ENCODE results near the gene BLVRB.
A peak's percentile ranks its signal among the peaks of the same experiment; 100 is the strongest.

BLVRB gene

DNA sequence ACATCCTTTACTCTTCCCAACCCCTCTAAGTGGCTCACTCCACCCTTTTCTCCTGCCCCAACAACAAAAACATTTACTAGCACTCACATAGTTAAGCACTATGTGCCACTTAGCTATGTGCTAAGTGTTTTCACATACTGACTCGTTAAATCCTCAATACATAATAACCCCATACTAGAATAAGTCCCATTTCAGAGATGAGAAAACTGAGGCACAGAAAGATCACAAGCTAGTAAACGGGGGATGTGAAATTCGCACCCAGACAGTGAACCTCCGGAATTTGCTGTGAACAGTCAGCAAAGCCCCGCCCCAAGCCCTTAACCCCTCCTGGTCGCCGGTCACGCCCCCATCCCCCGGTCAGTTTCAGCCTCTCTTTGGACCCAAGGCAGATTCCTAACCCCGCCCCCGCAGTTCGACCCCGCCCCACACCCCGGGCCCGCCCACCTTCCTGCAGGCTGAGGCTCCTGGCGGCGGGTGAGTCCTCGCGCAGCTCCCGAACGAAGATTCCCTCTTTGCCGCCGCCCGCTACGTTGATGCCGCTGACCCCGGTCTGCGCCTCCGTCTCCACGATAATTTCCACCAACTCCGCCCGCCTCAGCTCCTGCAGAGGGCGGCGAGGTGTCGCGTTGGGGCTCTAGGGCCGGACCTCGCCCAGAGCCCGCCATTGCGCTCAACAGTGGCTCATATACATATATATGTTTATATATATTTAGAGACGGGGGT lies 62.1 kb downstream of the BLVRB start:
- DNase-seq (ENCODE audit: low read depth in 3 of 3) = peak; percentile 70 to 86 (median 72)

DNA sequence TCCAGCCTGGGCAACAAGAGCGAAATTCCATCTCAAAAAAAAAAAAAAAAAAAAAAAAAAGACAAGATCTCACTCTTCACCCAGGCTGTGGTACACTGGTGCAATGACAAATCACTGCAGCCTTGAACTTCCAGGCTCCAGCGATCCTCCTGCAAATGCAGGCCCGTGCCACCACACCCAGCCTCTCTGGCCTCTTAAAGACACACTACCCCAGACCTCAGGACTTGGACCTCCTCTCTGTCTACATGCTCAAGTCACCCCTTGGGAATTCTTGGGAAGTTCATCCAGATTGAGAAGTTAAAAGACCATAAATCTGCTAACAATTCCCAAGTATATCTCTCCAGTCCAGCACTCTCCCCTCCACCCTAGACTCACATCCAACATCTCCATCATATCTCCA lies 65.0 kb downstream of the BLVRB start:
- no peak for DNase-seq (ENCODE audit: low read depth in 3 of 3)

- DNase-seq (ENCODE audit: low read depth in 3 of 3) = peak; percentile 39 to 68 (median 65)
Measured at GRCh38 chr19:40398417-40399131, 67.0 kb downstream of the BLVRB start.

All from stimulated activated CD4-positive, alpha-beta T cell treated with anti-CD3 and anti-CD28 coated beads, TNF-alpha, amount 100 ng/mL, for 48 hours (primary cell).